Activated T-helper 1 cell treated with Interleukin-2 at 50 U/mL for 16 hours (primary cell): ENCODE measurements around the gene B4GALT1.

Experiments used
- DNase-seq: peaks from one replicate; pipeline ENCODE4 v3.0.0-alpha.2; 2020; ENCODE audit warnings: low read depth

B4GALT1 gene, protein sequence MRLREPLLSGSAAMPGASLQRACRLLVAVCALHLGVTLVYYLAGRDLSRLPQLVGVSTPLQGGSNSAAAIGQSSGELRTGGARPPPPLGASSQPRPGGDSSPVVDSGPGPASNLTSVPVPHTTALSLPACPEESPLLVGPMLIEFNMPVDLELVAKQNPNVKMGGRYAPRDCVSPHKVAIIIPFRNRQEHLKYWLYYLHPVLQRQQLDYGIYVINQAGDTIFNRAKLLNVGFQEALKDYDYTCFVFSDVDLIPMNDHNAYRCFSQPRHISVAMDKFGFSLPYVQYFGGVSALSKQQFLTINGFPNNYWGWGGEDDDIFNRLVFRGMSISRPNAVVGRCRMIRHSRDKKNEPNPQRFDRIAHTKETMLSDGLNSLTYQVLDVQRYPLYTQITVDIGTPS

DNA sequence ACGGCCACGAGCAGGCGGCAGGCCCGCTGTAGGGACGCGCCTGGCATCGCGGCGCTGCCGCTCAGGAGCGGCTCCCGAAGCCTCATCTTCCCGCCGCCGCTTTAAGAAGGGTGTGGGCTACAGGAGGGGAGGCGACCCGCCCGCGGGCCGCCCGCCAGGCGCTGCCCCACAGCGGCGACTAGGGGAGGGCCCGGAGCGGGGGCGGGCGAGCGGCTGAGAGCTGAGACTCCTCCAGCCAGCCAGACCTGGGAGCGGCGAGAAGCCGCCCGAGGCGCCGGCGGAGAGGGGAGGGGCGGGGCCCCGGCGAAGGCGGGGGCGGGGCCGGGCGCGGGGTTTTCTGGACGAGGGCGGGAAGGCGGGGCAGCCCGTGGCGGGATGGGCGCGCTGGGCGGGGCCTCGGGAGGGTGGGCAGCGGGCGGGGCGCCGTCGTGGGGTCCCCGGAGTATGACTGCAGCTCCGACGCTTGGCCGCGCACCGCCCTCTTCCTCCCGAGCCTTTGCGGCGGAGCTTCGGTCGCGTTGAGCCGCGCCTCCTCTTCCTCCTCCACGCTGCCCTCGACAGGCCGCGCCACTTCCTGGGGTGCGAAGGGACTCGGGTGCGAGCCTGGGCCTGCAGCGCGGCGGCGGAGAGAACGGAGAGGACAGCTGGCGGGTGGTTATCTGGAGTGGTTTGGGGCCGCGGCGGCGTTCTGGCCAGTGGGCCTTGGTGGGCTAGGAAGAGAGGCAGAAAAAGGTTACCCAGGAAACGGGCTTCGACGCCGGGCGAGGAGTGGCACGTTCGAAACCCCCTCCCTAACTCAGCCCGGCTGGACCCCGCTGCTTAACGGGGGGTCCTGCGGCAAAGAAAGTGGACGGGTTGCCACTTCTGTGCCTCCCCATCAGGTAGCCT is at the start of gene B4GALT1:
Gene B4GALT1, minus strand, starts transcription at position 253 of the 888 bp plus-strand sequence. Its CDS starts 167 bp downstream, at position 86.
- DNase-seq: peak; percentile 96

DNA sequence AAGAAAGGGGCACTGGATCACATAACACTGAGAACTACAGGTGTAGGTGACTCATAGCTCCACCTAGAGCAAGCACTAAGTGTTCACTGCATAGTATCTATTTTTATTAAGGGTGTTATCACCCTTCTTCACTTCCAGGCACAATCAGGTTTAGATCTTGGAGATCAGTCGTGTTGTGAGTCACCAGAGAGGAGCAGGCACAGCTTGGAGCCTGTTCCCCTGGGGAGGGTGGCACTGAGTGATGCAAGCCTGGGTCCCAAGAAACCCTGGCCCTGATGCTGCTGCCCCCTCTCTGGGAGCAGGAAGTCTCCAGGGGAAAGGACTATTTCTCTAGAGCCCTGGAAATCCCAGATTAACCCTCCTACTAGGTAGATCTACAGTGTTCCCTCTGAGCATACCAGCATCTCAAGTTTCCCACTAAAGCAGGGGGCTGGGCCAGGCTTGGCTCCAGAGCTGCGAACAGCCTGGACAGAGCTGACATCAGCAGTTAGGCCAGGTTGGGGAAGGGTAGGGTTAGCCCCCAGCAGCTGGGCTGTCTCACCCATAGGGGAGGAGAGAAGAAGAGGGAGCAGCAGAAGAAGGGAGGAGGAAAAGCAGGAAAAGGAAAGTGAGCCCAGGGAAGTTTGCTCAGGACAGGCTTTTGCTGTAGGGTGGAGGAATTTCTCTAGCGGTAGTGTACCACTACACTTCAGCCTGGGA is 44.7 kb upstream of the B4GALT1 start:
- no peak for DNase-seq

DNA sequence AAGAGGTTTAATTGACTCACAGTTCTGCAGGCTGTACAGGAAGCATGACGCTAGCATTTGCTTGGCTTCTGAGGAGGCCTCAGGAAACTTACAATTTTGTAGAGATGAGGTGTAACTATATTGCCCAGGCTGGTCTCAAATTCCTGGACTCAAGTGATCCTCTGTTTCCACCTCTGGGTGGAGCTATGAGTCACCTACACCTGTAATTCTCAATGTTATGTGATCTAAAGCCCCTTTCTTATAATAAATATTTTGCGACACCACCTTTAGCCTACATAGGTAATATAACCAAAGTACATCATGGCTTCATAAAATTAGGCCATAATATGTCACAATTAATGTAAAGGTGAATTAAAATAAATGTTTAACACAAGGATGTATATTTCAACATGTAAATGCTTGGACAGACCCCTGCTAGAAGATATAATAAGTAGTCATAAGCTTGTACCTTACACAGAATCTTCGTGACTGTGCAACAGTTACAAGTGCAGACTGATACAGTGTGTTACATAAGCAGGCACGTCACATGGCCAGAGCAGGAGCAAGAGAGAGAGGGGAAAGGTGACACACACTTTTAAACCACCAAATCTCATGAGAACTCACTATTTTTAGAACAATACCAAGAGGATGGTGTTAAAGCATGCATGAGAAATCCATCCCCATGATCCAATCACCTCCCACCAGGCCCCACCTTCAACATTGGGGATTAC is 43.0 kb upstream of the B4GALT1 start:
- no peak for DNase-seq

DNA sequence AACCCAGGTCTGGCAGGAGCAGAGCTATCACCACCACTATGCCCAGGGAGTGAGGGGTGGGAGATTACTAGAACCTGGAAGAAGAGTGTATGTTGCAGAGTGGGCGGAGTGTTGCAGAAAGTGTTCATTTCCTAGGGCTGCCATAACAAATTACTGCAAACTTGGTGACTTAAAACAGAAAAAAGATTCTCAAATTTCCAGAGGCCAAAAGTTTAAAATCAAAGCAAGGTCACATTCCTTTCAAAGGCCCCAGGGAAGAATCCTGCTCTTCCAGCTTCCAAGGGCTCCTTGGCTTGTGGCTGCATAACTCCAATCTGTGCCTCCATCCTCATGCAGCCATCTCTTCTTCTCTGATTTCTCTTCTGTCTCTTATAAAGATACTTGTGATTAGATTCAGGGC is 42.3 kb upstream of the B4GALT1 start:
- DNase-seq: no peak

DNA sequence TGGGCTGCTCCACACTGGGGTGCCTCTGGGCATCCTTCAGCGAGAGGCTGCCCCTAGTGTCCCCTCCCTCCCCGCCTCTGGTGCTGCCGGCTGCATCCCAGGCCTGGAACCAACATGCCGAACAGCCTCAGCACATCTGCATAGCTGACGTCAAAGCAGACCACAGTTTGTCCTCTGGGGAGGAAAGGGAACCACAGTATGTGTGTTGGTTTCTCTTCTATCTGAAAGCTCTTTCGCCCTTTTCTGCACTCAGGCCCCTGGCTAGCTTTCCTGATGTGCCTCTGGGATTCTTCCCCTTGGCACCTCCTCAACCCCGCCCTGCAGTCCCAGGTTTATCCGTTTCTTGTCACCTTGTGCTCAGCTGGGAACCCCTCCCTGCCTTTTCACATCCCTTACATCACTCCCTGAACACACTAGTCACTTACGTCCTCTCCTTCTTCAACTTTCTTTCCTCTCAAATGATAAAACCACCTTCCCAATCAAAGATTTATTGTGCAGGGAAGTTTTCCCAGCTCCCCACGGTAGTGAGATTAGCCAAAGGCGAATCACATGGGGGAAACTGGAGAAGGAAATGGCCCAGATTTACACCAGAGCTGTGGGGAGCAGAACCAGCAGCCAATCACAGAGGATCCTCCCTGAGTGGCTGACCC is 35.5 kb upstream of the B4GALT1 start:
- DNase-seq: no peak

DNA sequence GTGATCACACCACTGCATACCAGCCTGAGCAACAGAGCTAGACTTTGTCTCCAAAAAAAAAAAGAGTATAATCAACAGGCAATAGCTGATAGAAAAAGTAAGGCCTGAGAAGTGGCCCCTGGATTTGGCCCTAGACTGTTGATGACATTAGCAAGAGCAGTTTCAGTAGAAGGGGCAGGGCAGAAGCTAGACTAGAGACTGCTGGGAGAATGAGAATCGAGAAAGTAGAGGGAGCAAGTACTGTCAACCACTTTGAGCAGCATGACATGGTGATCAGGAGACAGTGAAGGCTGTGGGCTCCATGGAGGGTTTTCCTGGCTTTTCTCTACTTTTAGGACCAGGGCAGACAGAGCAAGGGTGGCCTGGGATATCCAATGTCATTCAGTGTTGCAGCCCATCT is 34.9 kb upstream of the B4GALT1 start:
- DNase-seq: no peak

DNA sequence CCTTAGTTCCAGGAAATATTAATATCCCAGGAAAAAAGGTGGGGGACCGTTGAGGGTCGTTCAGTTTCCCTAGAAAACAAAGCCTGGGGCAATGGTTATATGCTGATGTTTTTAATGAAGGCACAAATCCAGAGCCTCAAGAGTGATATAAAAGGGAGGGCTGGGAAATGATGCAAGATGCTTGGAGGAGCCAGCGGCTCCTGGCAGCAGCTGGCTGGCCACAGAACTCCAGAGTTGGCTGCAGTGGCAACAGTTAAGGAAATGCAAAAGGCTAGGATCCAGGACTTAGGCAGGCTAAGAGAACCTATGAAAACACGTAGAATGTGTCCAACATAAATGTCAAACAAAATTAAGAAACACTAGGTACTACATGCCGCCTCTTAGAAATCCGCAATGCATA is 31.0 kb upstream of the B4GALT1 start:
- DNase-seq: no peak

DNA sequence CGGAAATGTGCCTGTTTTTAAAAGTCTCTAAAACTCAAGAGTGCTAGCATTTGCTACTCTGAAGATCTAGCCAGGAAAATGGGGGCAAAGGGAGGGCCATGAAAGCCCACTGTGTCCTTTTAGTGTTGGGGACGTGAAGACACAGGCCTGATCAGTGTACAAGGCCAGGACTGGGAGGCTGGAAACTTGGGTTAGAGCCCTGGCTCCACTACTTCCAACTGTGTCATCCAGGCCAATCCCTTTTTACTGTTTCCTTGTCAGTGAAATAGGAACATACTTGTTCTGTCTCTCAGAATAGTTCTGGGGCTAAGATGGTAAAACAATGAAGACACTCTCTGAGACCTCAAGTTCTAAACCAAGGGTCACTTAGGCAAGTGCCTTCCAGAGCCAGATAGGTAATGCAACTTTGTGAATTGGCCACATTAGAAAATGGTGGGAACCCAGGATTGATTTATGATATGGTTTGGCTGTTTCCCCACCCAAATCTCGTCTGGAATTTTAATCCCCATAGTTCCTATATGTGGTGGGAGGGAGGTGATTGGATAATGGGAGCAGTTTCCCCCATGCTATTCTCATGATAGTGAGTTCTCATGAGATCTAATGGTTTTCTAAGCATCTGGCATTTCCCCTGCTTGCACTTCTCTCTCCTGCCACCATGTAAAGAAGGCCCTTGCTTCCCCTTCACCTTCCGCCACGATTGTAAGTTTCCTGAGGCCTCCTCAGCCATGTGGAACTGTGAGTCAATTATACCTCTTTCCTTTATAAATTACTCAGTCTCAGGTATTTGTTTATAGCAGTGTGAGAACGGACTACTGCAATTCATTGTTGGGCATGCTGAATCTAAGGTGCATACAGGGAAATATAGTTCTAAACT is 30.4 kb upstream of the B4GALT1 start:
- no peak for DNase-seq

DNA sequence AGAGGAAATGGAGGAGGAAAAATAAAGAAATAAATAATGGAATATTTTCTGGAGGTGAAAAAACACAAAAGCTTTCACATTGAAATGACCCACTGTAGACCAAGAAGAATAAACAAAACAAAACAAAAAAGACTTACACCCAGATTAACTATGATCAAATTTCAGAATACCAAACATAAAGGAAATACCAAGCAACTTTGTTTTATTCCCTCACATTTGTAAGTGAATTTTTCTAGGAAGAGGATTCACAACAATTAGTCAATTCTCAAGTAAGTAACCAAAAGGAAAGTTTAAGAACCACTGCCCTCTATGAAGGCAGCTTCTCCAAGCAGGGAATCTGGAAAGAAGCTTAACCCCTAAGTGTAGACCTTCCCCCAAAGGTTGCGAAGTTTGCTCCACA is 29.6 kb upstream of the B4GALT1 start:
- DNase-seq: no peak

DNA sequence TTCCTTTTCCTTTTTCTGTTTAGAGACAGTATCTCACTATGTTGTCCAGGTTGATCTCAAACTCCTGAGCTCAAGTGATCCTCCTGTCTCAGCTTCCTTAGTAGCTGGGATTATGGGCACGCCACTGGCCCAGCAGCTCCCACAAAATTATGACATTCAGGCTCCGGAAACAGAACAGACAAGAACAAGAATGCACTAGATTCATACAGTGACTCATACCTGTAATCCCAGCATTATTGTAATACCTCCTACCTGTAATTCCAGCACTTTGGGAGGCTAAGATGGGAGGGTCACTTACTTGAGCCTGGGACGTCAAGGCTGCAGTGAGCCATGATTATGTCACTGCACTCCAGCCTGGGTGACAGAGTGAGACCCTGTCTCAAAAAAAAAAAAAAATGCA is 26.7 kb upstream of the B4GALT1 start:
- DNase-seq: no peak

DNA sequence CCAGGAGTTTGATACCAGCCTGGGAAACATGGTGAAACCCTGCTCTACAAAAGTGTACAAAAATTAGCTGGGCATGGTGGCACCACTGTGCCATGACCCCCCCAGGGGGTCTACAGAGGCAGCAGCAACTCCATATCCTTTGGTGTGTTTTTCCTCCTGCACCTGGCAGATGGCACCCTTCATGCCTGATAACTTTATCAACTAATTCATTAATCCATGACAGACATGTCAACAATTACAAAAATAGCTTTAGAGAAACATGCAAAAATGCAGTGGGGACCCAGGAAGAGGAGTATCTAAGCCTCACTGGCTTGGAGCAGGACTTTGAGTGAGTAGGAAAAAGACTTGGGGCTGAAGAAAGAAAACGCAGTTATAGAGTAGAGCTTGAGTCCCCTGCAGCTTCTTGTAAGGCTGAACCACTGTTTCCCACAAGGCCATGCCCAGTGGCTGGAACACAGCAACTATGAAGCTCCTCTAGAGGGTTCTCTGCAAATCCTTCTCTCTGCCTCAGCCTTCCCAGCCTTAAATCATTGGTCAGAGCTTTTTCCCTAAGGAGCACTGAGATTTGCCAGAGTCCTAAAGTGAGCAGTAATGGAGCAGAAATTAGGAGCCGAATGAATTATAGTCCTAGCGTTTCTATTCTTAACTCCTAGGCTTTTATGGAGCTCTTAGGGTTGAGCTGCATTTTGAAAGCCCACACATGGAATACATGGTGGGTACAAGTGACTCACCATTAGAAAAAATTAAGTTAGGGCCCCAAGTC is 25.5 kb upstream of the B4GALT1 start:
- DNase-seq: no peak

DNA sequence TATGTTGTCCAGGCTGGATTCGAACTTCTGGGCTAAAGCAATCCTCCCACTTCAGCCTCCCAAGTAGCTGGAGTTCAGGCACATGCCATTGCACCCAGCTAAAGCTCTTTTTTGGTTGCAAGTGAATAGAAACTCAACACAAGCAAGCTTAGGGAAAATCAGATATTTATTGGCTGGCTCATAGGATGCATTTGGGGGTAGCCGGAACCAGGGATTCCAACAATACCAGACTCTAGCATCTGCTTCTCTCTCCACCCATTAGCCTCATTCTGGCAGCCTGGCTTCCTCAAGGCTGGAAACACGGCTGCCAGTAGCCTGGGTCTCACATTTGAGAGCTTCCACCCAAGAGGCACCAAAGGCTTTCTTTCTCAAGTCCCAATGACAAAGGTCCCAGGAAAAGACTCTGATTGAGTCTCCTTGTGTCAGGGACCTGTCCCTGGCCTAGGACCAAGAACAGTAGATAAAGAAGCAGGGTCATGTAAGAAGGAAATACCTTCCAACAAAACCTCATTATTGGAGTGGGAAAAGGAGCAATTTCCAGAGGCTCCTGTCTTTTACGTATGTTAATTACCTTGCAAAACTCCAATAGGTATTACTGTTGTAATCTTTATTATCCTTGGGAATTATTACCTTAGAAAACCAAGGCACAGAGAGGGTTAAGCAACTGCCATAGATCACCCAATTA is 23.0 kb upstream of the B4GALT1 start:
- DNase-seq: no peak

DNA sequence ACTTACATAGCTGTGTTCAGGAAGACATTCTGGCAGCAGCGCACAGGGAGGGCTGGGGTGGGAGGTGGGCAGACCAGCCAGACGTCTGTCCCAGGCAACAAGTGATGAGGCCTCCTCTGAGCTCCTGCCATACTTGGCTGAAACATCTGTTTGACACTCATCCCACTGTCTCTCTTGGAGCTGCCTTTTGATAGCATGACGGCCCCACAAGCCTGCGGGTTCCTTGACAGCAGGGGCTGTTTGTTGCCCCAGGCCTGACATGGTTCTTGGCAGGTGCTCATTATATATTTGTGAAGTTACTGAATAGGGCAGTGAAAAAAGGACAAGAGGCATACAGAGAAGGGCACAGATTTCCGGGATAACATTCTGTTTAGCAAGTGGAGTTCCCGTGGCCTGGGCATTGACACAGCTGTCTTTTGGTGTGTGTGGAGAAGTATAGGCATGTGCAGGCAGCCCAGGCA is 22.2 kb upstream of the B4GALT1 start:
- DNase-seq: no peak

DNA sequence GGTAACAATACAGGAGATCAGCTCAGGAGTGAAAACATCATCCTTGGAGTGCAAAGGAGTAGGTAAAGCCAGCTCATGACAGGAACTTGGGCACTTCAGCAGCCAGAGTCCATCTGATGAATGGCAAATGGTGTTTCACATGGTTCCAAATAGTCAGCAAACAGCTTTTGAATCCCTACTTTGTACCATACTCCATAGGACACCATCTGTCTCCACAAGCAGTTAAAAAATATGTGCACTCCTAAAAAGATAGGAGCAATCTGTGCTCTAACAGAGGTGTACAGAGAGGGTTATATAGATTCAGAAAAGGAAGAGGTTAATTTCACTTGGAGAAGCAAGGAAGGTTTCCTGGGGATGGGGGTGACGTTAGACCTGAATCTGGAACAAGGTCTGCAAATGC is 21.6 kb upstream of the B4GALT1 start:
- DNase-seq: no peak

DNA sequence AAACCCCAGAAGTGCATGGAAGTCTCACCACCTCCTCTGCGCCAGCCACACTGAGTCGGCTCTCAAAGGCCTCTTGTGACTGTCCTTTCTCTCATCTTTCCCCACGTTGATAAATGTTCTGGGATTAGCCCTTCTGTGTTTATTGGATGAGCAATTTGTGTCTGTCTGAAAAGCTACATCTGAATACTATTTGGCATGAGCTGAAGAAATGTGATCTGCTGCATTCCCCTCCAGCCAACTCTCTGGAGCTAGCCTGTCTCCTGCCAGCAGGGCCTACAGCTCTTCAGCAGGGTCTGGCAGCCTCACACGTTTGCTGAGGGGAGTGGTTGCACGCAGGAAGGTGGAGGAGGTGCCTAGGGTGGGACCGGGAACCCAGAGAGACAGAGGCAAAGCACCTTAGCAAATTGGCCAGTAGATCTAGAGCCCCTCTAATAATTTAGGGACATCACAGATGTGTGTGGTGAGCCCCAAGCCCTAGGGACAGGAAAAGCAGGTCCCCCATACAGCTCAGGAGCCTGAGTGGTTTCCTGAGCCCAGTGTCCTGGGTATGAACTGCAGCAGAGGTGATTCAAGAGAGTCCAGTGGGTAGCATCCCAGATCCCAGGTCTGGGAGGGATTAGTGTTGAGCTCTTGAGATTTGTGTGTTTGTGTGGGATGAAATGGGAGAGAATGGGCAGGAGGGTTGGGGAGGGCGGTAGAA is 20.5 kb upstream of the B4GALT1 start:
- no peak for DNase-seq

DNA sequence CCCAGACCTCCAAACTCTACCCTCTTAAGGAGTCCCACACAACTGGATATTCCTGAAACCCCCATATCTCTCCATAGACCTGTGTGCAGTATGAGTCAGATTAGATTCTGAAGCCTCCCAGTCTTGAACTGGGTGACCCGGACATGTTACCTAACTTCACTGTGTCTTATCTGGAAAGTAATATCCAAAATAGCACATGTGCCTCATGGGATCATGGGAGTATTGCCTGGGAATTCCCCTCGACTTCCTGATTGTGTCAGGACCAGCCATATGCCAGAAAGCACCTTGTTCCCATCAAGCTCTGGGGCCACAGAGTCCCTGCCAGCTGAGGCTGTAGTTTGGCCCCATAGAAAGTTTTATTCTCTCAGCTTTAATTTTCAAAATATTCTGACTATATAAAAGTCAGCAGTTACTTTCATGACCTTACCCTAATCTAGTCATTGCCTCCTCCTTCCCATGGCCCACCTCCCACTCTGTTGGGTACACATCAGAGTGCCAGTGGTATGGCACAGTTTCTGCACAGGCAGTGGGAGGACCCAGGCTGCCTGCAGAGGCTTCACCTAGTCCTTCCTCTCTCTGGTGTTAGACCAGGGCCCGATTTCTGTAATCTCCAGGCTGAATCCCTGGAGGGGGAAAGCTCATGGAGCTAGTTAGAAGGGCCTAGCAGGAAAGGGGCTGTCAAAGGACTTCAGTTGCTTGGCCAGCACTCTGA is 19.5 kb upstream of the B4GALT1 start:
- no peak for DNase-seq

DNA sequence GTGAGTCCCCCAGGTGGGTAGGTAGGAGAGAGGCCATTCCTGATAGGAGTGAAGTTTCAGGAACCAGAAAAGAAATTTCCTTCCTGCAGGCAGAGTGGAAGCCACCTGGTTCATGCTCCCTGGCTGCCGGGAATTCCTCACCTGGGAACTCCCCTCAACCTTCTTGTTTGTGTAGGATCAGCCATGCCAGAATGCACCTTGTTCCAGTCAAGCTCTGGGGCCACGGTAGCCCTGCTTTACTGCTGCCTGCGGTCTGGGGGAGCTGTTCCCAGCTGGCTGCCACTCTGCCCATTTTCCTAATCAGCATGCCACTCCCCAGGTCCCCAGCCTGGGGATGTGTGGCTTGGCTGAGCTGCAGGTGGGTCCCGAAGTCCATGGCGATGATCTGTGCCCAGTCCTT is 18.7 kb upstream of the B4GALT1 start:
- no peak for DNase-seq

DNA sequence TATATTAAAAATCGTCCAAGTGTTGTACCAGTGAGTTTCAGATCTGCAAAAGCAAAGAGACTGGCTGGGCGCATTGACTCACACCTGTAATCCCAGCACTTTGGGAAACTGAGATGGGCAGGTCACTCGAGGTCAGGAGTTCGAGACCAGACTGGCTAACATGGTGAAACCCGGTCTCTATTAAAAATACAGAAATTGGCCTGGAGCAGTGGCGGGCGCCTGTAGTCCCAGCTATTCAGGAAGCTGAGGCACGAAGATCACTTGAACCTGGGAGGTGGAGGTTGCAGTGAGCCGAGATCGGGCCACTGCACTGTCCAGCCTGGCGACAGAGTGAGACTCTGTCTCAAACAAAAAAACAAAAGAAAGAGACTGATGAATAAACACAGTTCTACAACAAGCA is 18.3 kb upstream of the B4GALT1 start:
- no peak for DNase-seq
